Esophagus muscularis mucosa (tissue), 4 donors: Measurements from ENCODE around the gene GRHL3. TPM values are rescaled to one million over a fixed set of nuclear protein-coding genes. Genes with fewer than 3 reads are reported as not detected.

ENCODE experiments used
- DNase-seq: peaks from one replicate; pipeline ENCODE4 v3.0.0-alpha.2; 2017; ENCODE audit errors: extremely low spot score
- H3K27ac ChIP-seq, 4 donors: fragments of 200-600 bp; sonication (generic); replicated peaks in 1 of 4; 1 replicate in 3 of 4; 2 replicates in 1 of 4; pipeline ENCODE4 v1.5.1; 2016 to 2019; ENCODE audit warnings: mild to moderate bottlenecking in 1 of 4
- H3K27me3 ChIP-seq, 4 donors: fragments of 200-600 bp; sonication (generic); one replicate each; pipeline versions ENCODE4 v1.5.1 to v1.6.0; 2016 to 2019
- H3K36me3 ChIP-seq, 4 donors: fragments of 200-600 bp; sonication (generic); one replicate each; pipeline ENCODE4 v1.5.1; 2016 to 2019
- H3K4me1 ChIP-seq, 4 donors: fragments of 200-600 bp; sonication (generic); one replicate each; pipeline ENCODE4 v1.5.1; 2016 to 2019
- H3K4me3 ChIP-seq, 4 donors: fragments of 200-600 bp; sonication (generic); 1 replicate in 2 of 4; 2 replicates in 2 of 4; pipeline ENCODE4 v1.5.1; 2016 to 2019; ENCODE audit warnings: mild to moderate bottlenecking in 4 of 4, moderate library complexity in 1 of 4
- H3K9me3 ChIP-seq, 4 donors: fragments of 200-600 bp; sonication (generic); 1 replicate in 3 of 4; 2 replicates in 1 of 4; pipeline ENCODE4 v1.5.1; 2016 to 2019
- CTCF ChIP-seq, 3 experiments: fragments of 200-600 bp in 2 of 3; fragments of 450-650 bp in 1 of 3; sonication (generic) in 2 of 3; IDR thresholded peaks; one replicate each; pipeline ENCODE4 v1.5.1; 2017 to 2019; ENCODE audit warnings: antibody characterized with exemption in 3 of 3, mild to moderate bottlenecking in 2 of 3, moderate library complexity in 1 of 3
- EP300 ChIP-seq: sonication (generic); formaldehyde crosslinking; IDR thresholded peaks from one replicate; pipeline ENCODE4 v1.6.1; 2017; ENCODE audit warnings: antibody characterized with exemption
- POLR2A ChIP-seq: fragments of 450-650 bp; IDR thresholded peaks from one replicate; pipeline ENCODE4 v1.6.1; 2017; ENCODE audit warnings: antibody characterized with exemption, moderate library complexity, mild to moderate bottlenecking, low read depth
- POLR2AphosphoS5 ChIP-seq, 2 donors: sonication (generic); formaldehyde crosslinking; IDR thresholded peaks; one replicate each; pipeline ENCODE4 v1.6.1; 2017; ENCODE audit warnings: antibody characterized with exemption in 2 of 2
- WGBS: methylation state at CpG from one replicate; pipeline ENCODE4 v1.1.5; 2018; 5-methylcytosine and 5-hydroxymethylcytosine counted together
- intact Hi-C: fragments of 100-400 bp; cut with DNase I; formaldehyde crosslinking; loops from one replicate; pipeline ENCODE4 v1.15.1; 2023
- total RNA-seq, 4 donors: library from RNA; depleted of rRNA; stranded (reverse); fragments of >200 nt; gene quantifications; one replicate each; pipeline versions ENCODE4 v1.1.0 to v1.2.1, GENCODE V29; 2016

Gene GRHL3
- total RNA-seq, 4 donors from 2014 or later: not detected

GRCh38 chr1:24277420-24278169 lies 41.6 kb upstream of the GRHL3 start:
- no peaks in the 10 kb centered on the region for H3K4me1 ChIP-seq
- TF ChIP-seq POLR2AphosphoS5 (IDR thresholded peaks at IDR 0.05): no peak
- no peak for TF ChIP-seq POLR2A
- no peak for TF ChIP-seq EP300
- no peak for TF ChIP-seq CTCF (IDR thresholded peaks at IDR 0.05)
- intact Hi-C loops: no loop called here
- peaks cover 0 to 7% (median 0%) of the 10 kb centered on the region in 4 donors for H3K9me3 ChIP-seq
- H3K4me3 ChIP-seq: no peak overlapping the region
- no peak for DNase-seq
- peaks cover 0 to 22% (median 0%) of the 10 kb centered on the region in 4 donors for H3K27me3 ChIP-seq
- H3K36me3 ChIP-seq: no peaks in the 10 kb centered on the region
- no peak overlapping the region for H3K27ac ChIP-seq
- WGBS: 76% methylated on average over 12 of the region's 12 CpGs

- Histone ChIP-seq H3K27me3 (peaks cover 0 to 21% (median 0%) of the 10 kb centered on the region in 4 donors), H3K4me3 (no peak overlapping the region), H3K36me3 (no peaks in the 10 kb centered on the region), H3K27ac (no peak overlapping the region), H3K9me3 (no peaks in the 10 kb centered on the region), H3K4me1 (no peaks in the 10 kb centered on the region)
- DNase-seq: no peak
- 93% methylated on average over 2 of the region's 3 CpGs for WGBS
- TF ChIP-seq CTCF (IDR thresholded peaks at IDR 0.05) (no peak), POLR2A (no peak), POLR2AphosphoS5 (IDR thresholded peaks at IDR 0.05) (no peak), EP300 (no peak)
- intact Hi-C loops: no loop called here
Measured at GRCh38 chr1:24278726-24279125, 40.4 kb upstream of the GRHL3 start.

GRCh38 chr1:24279590-24280232 lies 39.4 kb upstream of the GRHL3 start:
- Histone ChIP-seq H3K4me3 (no peak overlapping the region), H3K27ac (no peak overlapping the region), H3K9me3 (no peaks in the 10 kb centered on the region), H3K36me3 (no peaks in the 10 kb centered on the region), H3K27me3 (peaks cover 0 to 12% (median 0%) of the 10 kb centered on the region in 4 donors), H3K4me1 (peaks cover 0 to 8% (median 0%) of the 10 kb centered on the region in 4 donors)
- TF ChIP-seq EP300: no peak
- TF ChIP-seq CTCF (IDR thresholded peaks at IDR 0.05): no peak
- no peak for TF ChIP-seq POLR2AphosphoS5 (IDR thresholded peaks at IDR 0.05)
- no peak for TF ChIP-seq POLR2A
- DNase-seq: no peak
- WGBS: 83% methylated on average over 5 of the region's 5 CpGs
- intact Hi-C loops: no loop called here

- peaks cover 0 to 9% (median 0%) of the 10 kb centered on the region in 4 donors for H3K4me1 ChIP-seq
- TF ChIP-seq POLR2AphosphoS5 (IDR thresholded peaks at IDR 0.05): no peak
- TF ChIP-seq CTCF (IDR thresholded peaks at IDR 0.05): no peak
- TF ChIP-seq EP300: no peak
- no peak for TF ChIP-seq POLR2A
- intact Hi-C loops: no loop called here
- WGBS: 78% methylated on average over 2 of the region's 2 CpGs
- no peaks in the 10 kb centered on the region for H3K9me3 ChIP-seq
- H3K27ac ChIP-seq: no peak overlapping the region
- H3K27me3 ChIP-seq: peaks cover 0 to 11% (median 0%) of the 10 kb centered on the region in 4 donors
- no peak overlapping the region for H3K4me3 ChIP-seq
- no peak for DNase-seq
- no peaks in the 10 kb centered on the region for H3K36me3 ChIP-seq
Measured at GRCh38 chr1:24281591-24281990, 37.6 kb upstream of the GRHL3 start.
